ENCODE data around the gene RASGRF2.

The RASGRF2 gene

GRCh38 chr5:80962630-80963520 is 2.7 kb downstream of the RASGRF2 start:
- TF ChIP-seq USF1 (IDR thresholded peaks at IDR 0.05): no peak
- TF ChIP-seq CREB1 (IDR thresholded peaks at IDR 0.05; ENCODE audit: low read depth): no peak
- TF ChIP-seq ZBTB7A (IDR thresholded peaks at IDR 0.05; ENCODE audit: low read depth): no peak
- no peak for TF ChIP-seq TEAD4 (IDR thresholded peaks at IDR 0.05)
- TF ChIP-seq NFIC (IDR thresholded peaks at IDR 0.05): no peak
- TF ChIP-seq CEBPB (IDR thresholded peaks at IDR 0.05): no peak
- TF ChIP-seq EP300 (IDR thresholded peaks at IDR 0.05; ENCODE audit: borderline replicate concordance): no peak
- no peak for TF ChIP-seq TCF12 (IDR thresholded peaks at IDR 0.05; ENCODE audit: low read depth)
- no peak for TF ChIP-seq EGR1 (IDR thresholded peaks at IDR 0.05)
- no peak for TF ChIP-seq FOXM1 (IDR thresholded peaks at IDR 0.05; ENCODE audit: borderline replicate concordance, low read depth)
- no peak for TF ChIP-seq TAF1 (IDR thresholded peaks at IDR 0.05; ENCODE audit: low read depth)
- no peak for TF ChIP-seq MAX (IDR thresholded peaks at IDR 0.05)
- no peak for TF ChIP-seq YY1 (IDR thresholded peaks at IDR 0.05; ENCODE audit: low read depth)
- TF ChIP-seq REST (IDR thresholded peaks at IDR 0.05; ENCODE audit: low read depth): no peak
- no peak for TF ChIP-seq RAD21 (IDR thresholded peaks at IDR 0.05; ENCODE audit: low read depth)

GRCh38 chr5:80963521-80963895 is 3.3 kb downstream of the RASGRF2 start:
- TF ChIP-seq FOXM1 (IDR thresholded peaks at IDR 0.05; ENCODE audit: borderline replicate concordance, low read depth): no peak
- no peak for TF ChIP-seq USF1 (IDR thresholded peaks at IDR 0.05)
- no peak for TF ChIP-seq TAF1 (IDR thresholded peaks at IDR 0.05; ENCODE audit: low read depth)
- no peak for TF ChIP-seq MAX (IDR thresholded peaks at IDR 0.05)
- TF ChIP-seq REST (IDR thresholded peaks at IDR 0.05; ENCODE audit: low read depth): no peak
- TF ChIP-seq ZBTB7A (IDR thresholded peaks at IDR 0.05; ENCODE audit: low read depth): no peak
- TF ChIP-seq RAD21 (IDR thresholded peaks at IDR 0.05; ENCODE audit: low read depth): no peak
- TF ChIP-seq NFIC (IDR thresholded peaks at IDR 0.05): no peak
- TF ChIP-seq EGR1 (IDR thresholded peaks at IDR 0.05): no peak
- no peak for TF ChIP-seq EP300 (IDR thresholded peaks at IDR 0.05; ENCODE audit: borderline replicate concordance)
- no peak for TF ChIP-seq CEBPB (IDR thresholded peaks at IDR 0.05)
- no peak for TF ChIP-seq CREB1 (IDR thresholded peaks at IDR 0.05; ENCODE audit: low read depth)
- no peak for TF ChIP-seq TEAD4 (IDR thresholded peaks at IDR 0.05)
- no peak for TF ChIP-seq TCF12 (IDR thresholded peaks at IDR 0.05; ENCODE audit: low read depth)
- no peak for TF ChIP-seq YY1 (IDR thresholded peaks at IDR 0.05; ENCODE audit: low read depth)

GRCh38 chr5:80963966-80964481 is 3.9 kb downstream of the RASGRF2 start:
- no peak for TF ChIP-seq TCF12 (IDR thresholded peaks at IDR 0.05; ENCODE audit: low read depth)
- TF ChIP-seq EGR1 (IDR thresholded peaks at IDR 0.05): no peak
- no peak for TF ChIP-seq REST (IDR thresholded peaks at IDR 0.05; ENCODE audit: low read depth)
- TF ChIP-seq CEBPB (IDR thresholded peaks at IDR 0.05): no peak
- TF ChIP-seq MAX (IDR thresholded peaks at IDR 0.05): no peak
- TF ChIP-seq TAF1 (IDR thresholded peaks at IDR 0.05; ENCODE audit: low read depth): no peak
- no peak for TF ChIP-seq TEAD4 (IDR thresholded peaks at IDR 0.05)

GRCh38 chr5:80964491-80964890 is 4.3 kb downstream of the RASGRF2 start:
- TF ChIP-seq FOXM1 (IDR thresholded peaks at IDR 0.05; ENCODE audit: borderline replicate concordance, low read depth): no peak
- no peak for TF ChIP-seq MAX (IDR thresholded peaks at IDR 0.05)
- TF ChIP-seq USF1 (IDR thresholded peaks at IDR 0.05): no peak
- no peak for TF ChIP-seq CREB1 (IDR thresholded peaks at IDR 0.05; ENCODE audit: low read depth)
- no peak for TF ChIP-seq EGR1 (IDR thresholded peaks at IDR 0.05)
- no peak for TF ChIP-seq ZBTB7A (IDR thresholded peaks at IDR 0.05; ENCODE audit: low read depth)
- TF ChIP-seq TAF1 (IDR thresholded peaks at IDR 0.05; ENCODE audit: low read depth): no peak
- TF ChIP-seq YY1 (IDR thresholded peaks at IDR 0.05; ENCODE audit: low read depth): no peak
- TF ChIP-seq EP300 (IDR thresholded peaks at IDR 0.05; ENCODE audit: borderline replicate concordance): no peak
- TF ChIP-seq TCF12 (IDR thresholded peaks at IDR 0.05; ENCODE audit: low read depth): no peak
- TF ChIP-seq NFIC (IDR thresholded peaks at IDR 0.05): no peak
- TF ChIP-seq RAD21 (IDR thresholded peaks at IDR 0.05; ENCODE audit: low read depth): no peak

All from Ishikawa (cell line).